ENCODE data around the gene C5AR1.

- TF ChIP-seq POLR2AphosphoS5 (IDR thresholded peaks at IDR 0.05; ENCODE audit: borderline replicate concordance, low read depth, low read length) (no peak), EZH2 (IDR thresholded peaks at IDR 0.05) (no peak), FOXP2 (optimal IDR thresholded peaks at IDR 0.05; ENCODE audit: control extremely low read depth, extremely low read length, insufficient read depth) (no peak)
Observed at GRCh38 chr19:47350630-47351029, 41.0 kb downstream of the C5AR1 start.
